CD14-positive monocyte (primary cell): Measurements from ENCODE around the gene ANK2. TPM values are rescaled to one million over a fixed set of nuclear protein-coding genes. Genes with fewer than 3 reads are reported as not detected.

Source experiments
- DNase-seq, 3 donors: peaks; one replicate each; pipeline ENCODE4 v3.0.0-alpha.2; 2011 to 2022
- H2AFZ ChIP-seq: 2 replicates; pipeline ENCODE4 v1.6.0; 2012; ENCODE audit warnings: mild to moderate bottlenecking, low read depth, low read length, inconsistent platforms; ENCODE audit not compliant: insufficient read depth, poor library complexity, severe bottlenecking
- H3K27ac ChIP-seq, 2 donors: 1 replicate in 1 of 2; 2 replicates in 1 of 2; pipeline ENCODE4 v1.5.1; 2012 to 2013; ENCODE audit warnings: low read length in 2 of 2, control low read depth in 1 of 2, inconsistent platforms in 1 of 2, low read depth in 1 of 2, mild to moderate bottlenecking in 1 of 2
- H3K27me3 ChIP-seq, 2 donors: one replicate each; pipeline versions ENCODE4 v1.6.0 to v1.6.1; 2011 to 2013; ENCODE audit warnings: low read length in 2 of 2; ENCODE audit not compliant: control insufficient read depth in 2 of 2, insufficient read depth in 2 of 2
- H3K36me3 ChIP-seq, 2 donors: replicated peaks in 1 of 2; 1 replicate in 1 of 2; 2 replicates in 1 of 2; pipeline versions ENCODE4 v1.5.1 to v1.6.1; 2012 to 2013; ENCODE audit warnings: low read length in 2 of 2, control low read depth in 1 of 2, inconsistent platforms in 1 of 2, mild to moderate bottlenecking in 1 of 2; ENCODE audit not compliant: insufficient read depth in 2 of 2, control insufficient read depth in 1 of 2
- H3K4me1 ChIP-seq, 2 donors: 1 replicate in 1 of 2; 2 replicates in 1 of 2; pipeline versions ENCODE4 v1.5.1 to v1.6.1; 2012 to 2013; ENCODE audit warnings: low read length in 2 of 2, control low read depth in 1 of 2, inconsistent platforms in 1 of 2, mild to moderate bottlenecking in 1 of 2, moderate library complexity in 1 of 2; ENCODE audit not compliant: insufficient read depth in 2 of 2, control insufficient read depth in 1 of 2
- H3K4me2 ChIP-seq: replicated peaks from 2 replicates; pipeline ENCODE3; 2012; ENCODE audit warnings: low read length, moderate library complexity, mild to moderate bottlenecking; ENCODE audit not compliant: poor library complexity, severe bottlenecking; ENCODE audit errors: extremely low read depth
- H3K4me3 ChIP-seq, 3 experiments: fragments of 200-600 bp in 1 of 3; sonication (generic) in 1 of 3; replicated peaks in 1 of 3; 1 replicate in 2 of 3; 2 replicates in 1 of 3; pipeline ENCODE4 v1.5.1; 2011 to 2013; ENCODE audit warnings: low read length in 3 of 3, mild to moderate bottlenecking in 3 of 3, control low read depth in 2 of 3, low read depth in 2 of 3, inconsistent platforms in 1 of 3, moderate library complexity in 1 of 3
- H3K79me2 ChIP-seq: 2 replicates; pipeline ENCODE4 v1.6.0; 2012; ENCODE audit warnings: mild to moderate bottlenecking, control low read depth, inconsistent platforms, low read length, moderate library complexity; ENCODE audit not compliant: insufficient read depth
- H3K9ac ChIP-seq: 2 replicates; pipeline ENCODE4 v1.6.0; 2017; ENCODE audit warnings: low read length, mild to moderate bottlenecking; ENCODE audit not compliant: insufficient read depth, poor library complexity, severe bottlenecking
- H3K9me3 ChIP-seq, 2 donors: replicated peaks in 1 of 2; 1 replicate in 1 of 2; 2 replicates in 1 of 2; pipeline versions ENCODE4 v1.5.1 to v1.6.1; 2012 to 2013; ENCODE audit warnings: low read length in 2 of 2, control low read depth in 1 of 2; ENCODE audit not compliant: control insufficient read depth in 1 of 2, insufficient read depth in 1 of 2
- H4K20me1 ChIP-seq: 2 replicates; pipeline ENCODE4 v1.6.0; 2012; ENCODE audit warnings: mild to moderate bottlenecking, low read length, control low read depth, moderate library complexity; ENCODE audit not compliant: insufficient read depth
- H3K27ac Mint-ChIP-seq, 7 donors: one replicate each; pipeline ENCODE4 v1.8.0; 2020; ENCODE audit warnings: mild to moderate bottlenecking in 7 of 7, mixed read lengths in 7 of 7, moderate library complexity in 6 of 7, inconsistent platforms in 2 of 7
- H3K27me3 Mint-ChIP-seq, 3 donors: one replicate each; pipeline ENCODE4 v1.8.0; 2021 to 2022; ENCODE audit warnings: low read depth in 3 of 3, mild to moderate bottlenecking in 3 of 3, mixed read lengths in 3 of 3, moderate library complexity in 3 of 3, inconsistent platforms in 1 of 3
- H3K36me3 Mint-ChIP-seq, 2 donors: one replicate each; pipeline ENCODE4 v1.8.0; 2020; ENCODE audit warnings: mixed read lengths in 2 of 2, inconsistent platforms in 1 of 2, mild to moderate bottlenecking in 1 of 2
- H3K4me1 Mint-ChIP-seq: one replicate; pipeline ENCODE4 v1.8.0; 2020; ENCODE audit warnings: mild to moderate bottlenecking, mixed read lengths
- H3K4me3 Mint-ChIP-seq, 2 donors: one replicate each; pipeline ENCODE4 v1.8.0; 2020; ENCODE audit warnings: mild to moderate bottlenecking in 2 of 2, mixed read lengths in 2 of 2, moderate library complexity in 1 of 2
- H3K9me3 Mint-ChIP-seq, 7 donors: one replicate each; pipeline ENCODE4 v1.8.0; 2020 to 2022; ENCODE audit warnings: mixed read lengths in 7 of 7, mild to moderate bottlenecking in 6 of 7, moderate library complexity in 6 of 7, inconsistent platforms in 2 of 7
- CTCF ChIP-seq: fragments of 200-600 bp; IDR thresholded peaks from one replicate; pipeline ENCODE4 v1.8.0; 2022; ENCODE audit warnings: antibody characterized with exemption, mild to moderate bottlenecking
- WGBS: methylation state at CpG from one replicate; pipeline ENCODE4 v1.1.5; 2013; ENCODE audit warnings: missing lambda C conversion rate; ENCODE audit not compliant: insufficient coverage; 5-methylcytosine and 5-hydroxymethylcytosine counted together
- intact Hi-C, 2 donors: fragments of 100-400 bp; cut with micrococcal nuclease; formaldehyde crosslinking; loops; one replicate each; pipeline versions ENCODE4 v1.15.0 to v1.15.1; 2023
- polyA plus RNA-seq, 3 donors: library from polyadenylated mRNA; depleted of rRNA in 1 of 3; unstranded in 2 of 3; stranded (reverse) in 1 of 3; fragments of 300-500 nt in 2 of 3; fragments of >200 nt in 1 of 3; fragmentation: Illumina TruSeq in 2 of 3; gene quantifications; 1 replicate in 2 of 3; 2 replicates in 1 of 3; pipeline ENCODE4 v1.2.3, GENCODE V29; 2012 to 2021

ANK2 gene
- polyA plus RNA-seq, 3 donors: not detected

- Mint-ChIP-seq H3K27me3 (peaks cover 0 to 2% (median 1%) of the 10 kb centered on the region in 3 donors), H3K4me1 (no peaks in the 10 kb centered on the region), H3K4me3 (no peak overlapping the region), H3K27ac (no peak overlapping the region), H3K36me3 (no peaks in the 10 kb centered on the region), H3K9me3 (peaks cover 0 to 4% (median 0%) of the 10 kb centered on the region in 7 donors)
- Histone ChIP-seq H3K27me3 (no peaks in the 10 kb centered on the region), H2AFZ (no peak overlapping the region), H3K4me2 (no peak overlapping the region), H3K79me2 (no peaks in the 10 kb centered on the region), H3K4me3 (no peak overlapping the region), H3K4me1 (no peaks in the 10 kb centered on the region), H3K36me3 (no peaks in the 10 kb centered on the region), H3K27ac (no peak overlapping the region), H4K20me1 (no peaks in the 10 kb centered on the region), H3K9ac (no peak overlapping the region), H3K9me3 (no peaks in the 10 kb centered on the region)
- no peak for DNase-seq
- 100% methylated on average over 2 of the region's 2 CpGs for WGBS
- intact Hi-C loops: no loop called here
- TF ChIP-seq CTCF: no peak
Observed at GRCh38 chr4:113311047-113311446, 261.6 kb downstream of the ANK2 start.

GRCh38 chr4:113312529-113312928, 263.1 kb downstream of the ANK2 start:
- no peaks in the 10 kb centered on the region for H4K20me1 ChIP-seq
- no peak overlapping the region for H3K4me2 ChIP-seq
- Mint-ChIP-seq H3K9me3 (peaks cover 0 to 4% (median 0%) of the 10 kb centered on the region in 7 donors), H3K27ac (no peak overlapping the region), H3K4me3 (no peak overlapping the region), H3K27me3 (peaks cover 0 to 2% (median 1%) of the 10 kb centered on the region in 3 donors), H3K4me1 (no peaks in the 10 kb centered on the region), H3K36me3 (no peaks in the 10 kb centered on the region)
- no peak for TF ChIP-seq CTCF
- H3K9ac ChIP-seq: no peak overlapping the region
- H3K79me2 ChIP-seq: no peaks in the 10 kb centered on the region
- WGBS: 93% methylated on average over 3 of the region's 3 CpGs
- no peak for DNase-seq
- H3K4me3 ChIP-seq: no peak overlapping the region
- H3K36me3 ChIP-seq: no peaks in the 10 kb centered on the region
- no peak overlapping the region for H2AFZ ChIP-seq
- no peaks in the 10 kb centered on the region for H3K9me3 ChIP-seq
- no peaks in the 10 kb centered on the region for H3K4me1 ChIP-seq
- H3K27me3 ChIP-seq: no peaks in the 10 kb centered on the region
- no peak overlapping the region for H3K27ac ChIP-seq
- intact Hi-C loops: no loop called here
